ENCODE data around the gene BCL2L14.

Gene BCL2L14

DNA sequence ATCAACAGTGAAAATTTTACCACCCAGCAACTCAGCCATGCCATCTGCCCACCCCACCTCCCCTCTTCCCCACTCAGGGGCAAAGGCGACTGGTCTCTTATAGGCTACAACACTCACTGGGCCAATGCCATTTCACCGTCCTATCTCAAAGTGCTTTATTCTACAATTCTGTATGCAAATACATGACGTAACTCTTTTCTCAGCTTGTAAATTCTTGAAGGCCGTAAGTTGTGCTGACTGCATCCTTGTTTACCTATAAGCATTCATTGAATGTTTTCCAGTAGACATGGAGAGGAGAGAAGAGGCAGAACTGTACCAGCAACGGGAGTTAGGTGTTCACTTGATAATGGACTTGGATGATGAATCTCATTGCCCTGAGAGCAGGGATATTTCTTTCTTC, 15.6 kb downstream of the BCL2L14 start:
- TF ChIP-seq ZFX (IDR thresholded peaks at IDR 0.05; ENCODE audit: borderline replicate concordance): no peak
- TF ChIP-seq, protein P1, sequence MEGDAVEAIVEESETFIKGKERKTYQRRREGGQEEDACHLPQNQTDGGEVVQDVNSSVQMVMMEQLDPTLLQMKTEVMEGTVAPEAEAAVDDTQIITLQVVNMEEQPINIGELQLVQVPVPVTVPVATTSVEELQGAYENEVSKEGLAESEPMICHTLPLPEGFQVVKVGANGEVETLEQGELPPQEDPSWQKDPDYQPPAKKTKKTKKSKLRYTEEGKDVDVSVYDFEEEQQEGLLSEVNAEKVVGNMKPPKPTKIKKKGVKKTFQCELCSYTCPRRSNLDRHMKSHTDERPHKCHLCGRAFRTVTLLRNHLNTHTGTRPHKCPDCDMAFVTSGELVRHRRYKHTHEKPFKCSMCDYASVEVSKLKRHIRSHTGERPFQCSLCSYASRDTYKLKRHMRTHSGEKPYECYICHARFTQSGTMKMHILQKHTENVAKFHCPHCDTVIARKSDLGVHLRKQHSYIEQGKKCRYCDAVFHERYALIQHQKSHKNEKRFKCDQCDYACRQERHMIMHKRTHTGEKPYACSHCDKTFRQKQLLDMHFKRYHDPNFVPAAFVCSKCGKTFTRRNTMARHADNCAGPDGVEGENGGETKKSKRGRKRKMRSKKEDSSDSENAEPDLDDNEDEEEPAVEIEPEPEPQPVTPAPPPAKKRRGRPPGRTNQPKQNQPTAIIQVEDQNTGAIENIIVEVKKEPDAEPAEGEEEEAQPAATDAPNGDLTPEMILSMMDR (IDR thresholded peaks at IDR 0.05): no peak
- H3K27ac ChIP-seq: no peak overlapping the region

DNA sequence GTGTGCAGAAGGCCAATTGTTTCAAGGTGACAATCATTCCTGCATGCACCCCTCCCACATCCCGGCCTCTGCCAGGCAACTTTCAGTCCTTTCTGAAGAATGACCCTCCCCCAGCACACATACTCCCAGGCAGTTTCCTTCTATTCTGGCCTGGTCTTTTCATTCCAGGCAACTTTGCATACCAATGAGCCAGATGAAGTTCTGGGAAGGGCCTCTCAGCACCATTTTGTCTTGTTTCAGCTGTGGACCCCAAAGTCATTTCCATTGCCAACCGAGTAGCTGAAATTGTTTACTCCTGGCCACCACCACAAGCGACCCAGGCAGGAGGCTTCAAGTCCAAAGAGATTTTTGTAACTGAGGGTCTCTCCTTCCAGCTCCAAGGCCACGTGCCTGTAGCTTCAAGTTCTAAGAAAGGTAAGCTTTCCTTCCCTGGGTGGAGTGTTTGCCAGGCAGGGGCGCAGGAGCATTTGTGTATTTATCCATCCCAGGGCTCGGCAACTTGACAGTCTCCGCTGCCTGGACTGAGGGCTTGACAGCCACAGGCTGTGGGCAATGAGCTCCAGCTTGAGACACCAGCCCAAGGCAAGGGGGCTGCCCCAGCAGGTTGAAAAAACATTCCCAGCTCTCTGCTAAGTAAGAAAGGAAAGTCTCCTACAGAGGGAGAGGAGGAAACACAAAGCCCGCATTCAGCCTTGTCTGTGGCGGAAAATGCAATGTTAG, 16.4 kb downstream of the BCL2L14 start:
- no peak for TF ChIP-seq ZFX (IDR thresholded peaks at IDR 0.05; ENCODE audit: borderline replicate concordance)
- TF ChIP-seq, protein P1 (IDR thresholded peaks at IDR 0.05): no peak

DNA sequence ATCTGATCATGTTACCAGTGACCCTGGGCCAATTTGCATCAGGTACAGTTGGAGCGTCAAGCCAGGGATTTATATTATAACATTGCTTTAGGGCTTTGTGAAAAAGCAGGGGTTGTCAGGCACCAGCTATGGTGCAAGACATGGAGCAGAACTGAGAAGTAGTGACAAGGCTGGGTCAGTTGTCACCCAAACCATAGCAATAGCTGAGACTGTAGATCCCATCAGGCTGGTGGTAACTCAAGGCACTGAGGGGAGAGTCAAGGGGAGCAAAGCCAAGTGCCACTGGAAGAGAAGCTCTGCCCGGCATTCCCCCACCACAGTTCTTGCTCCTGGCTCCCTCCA, 16.9 kb downstream of the BCL2L14 start:
- no peak for TF ChIP-seq ZFX (IDR thresholded peaks at IDR 0.05; ENCODE audit: borderline replicate concordance)
- TF ChIP-seq, protein P1 (IDR thresholded peaks at IDR 0.05): no peak
- H3K27ac ChIP-seq: no peak overlapping the region

More for the DNA sequence above, 16.4 kb downstream of the BCL2L14 start:
- H3K27ac ChIP-seq: no peak overlapping the region

DNA sequence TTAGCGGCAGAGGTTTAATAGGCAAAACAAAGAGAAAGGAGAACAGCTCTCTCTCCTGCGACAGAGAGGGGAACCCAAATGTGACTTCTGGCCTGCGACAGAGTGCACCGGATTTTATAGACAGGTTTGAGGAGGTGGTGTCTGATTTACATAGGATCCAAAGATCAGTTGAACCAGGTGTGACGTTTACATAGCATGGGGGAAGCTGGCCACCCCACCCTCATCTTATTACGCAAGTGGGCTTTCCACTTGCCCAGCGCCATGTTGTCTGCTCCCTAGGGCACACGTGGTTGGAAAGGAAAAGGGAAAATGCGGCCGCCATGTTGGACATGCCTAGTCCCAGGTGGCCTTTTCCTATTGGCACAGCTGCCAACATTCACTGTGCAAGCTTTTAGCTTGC, 17.4 kb downstream of the BCL2L14 start:
- TF ChIP-seq, protein P1 (IDR thresholded peaks at IDR 0.05): no peak
- TF ChIP-seq ZFX (IDR thresholded peaks at IDR 0.05; ENCODE audit: borderline replicate concordance): no peak
- H3K27ac ChIP-seq: no peak overlapping the region

DNA sequence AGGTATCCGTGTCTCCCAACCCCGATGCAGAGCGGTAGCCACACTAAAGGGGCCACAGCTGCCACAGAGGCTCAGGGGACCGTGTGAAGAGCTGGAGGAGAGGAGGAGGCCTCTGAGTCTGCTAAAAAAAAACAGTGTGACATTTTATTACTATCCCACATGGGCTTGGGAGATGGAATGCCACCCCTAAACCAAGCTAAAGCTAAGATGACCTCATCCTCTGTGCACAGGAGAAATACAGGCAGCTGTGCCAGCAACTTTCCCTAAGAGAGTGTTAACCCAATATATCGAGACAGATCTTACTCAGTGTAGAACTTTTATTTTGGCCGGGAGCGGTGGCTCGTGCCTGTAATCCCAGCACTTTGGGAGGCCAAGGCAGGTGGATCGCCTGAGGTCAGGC, 18.0 kb downstream of the BCL2L14 start:
- TF ChIP-seq, protein P1 (IDR thresholded peaks at IDR 0.05): no peak
- no peak for TF ChIP-seq ZFX (IDR thresholded peaks at IDR 0.05; ENCODE audit: borderline replicate concordance)
- no peak overlapping the region for H3K27ac ChIP-seq

DNA sequence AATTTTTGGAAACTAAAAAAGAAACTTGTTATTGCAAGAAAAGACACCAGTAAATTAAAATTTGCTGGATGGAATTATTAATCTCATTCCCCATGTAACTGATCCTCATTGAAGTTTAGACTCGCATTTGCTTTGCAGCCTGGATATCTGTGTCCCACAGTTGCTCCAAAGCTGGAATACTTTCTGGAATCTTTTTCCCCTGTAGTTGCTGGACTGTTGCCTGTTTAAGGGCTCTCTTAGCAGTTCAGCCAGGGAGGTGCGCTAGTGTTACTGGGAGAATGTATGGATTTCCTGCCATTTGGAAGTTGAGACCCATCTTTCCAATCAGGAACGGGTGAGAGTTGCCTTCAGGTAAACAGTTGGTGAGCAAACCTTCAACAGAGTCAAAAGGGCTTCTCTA, 20.3 kb downstream of the BCL2L14 start:
- H3K27ac ChIP-seq: no peak overlapping the region

More for the DNA sequence above, 20.3 kb downstream of the BCL2L14 start:
- TF ChIP-seq, protein P1 (IDR thresholded peaks at IDR 0.05): no peak
- TF ChIP-seq ZFX (IDR thresholded peaks at IDR 0.05; ENCODE audit: borderline replicate concordance): no peak
